LHCN-M2 (cell line): ENCODE results near the gene SAMM50. TPM values are rescaled to one million over a fixed set of nuclear protein-coding genes. Genes with fewer than 3 reads are reported as not detected.
A peak's percentile ranks its signal among the peaks of the same experiment; 100 is the strongest.

Source experiments
- DNase-seq: peaks from one replicate; pipeline ENCODE4 v3.0.0-alpha.2; 2012; ENCODE audit warnings: low read depth
- total RNA-seq: library from RNA; depleted of rRNA; stranded (reverse); fragments of >200 nt; gene quantifications from 2 replicates; pipeline ENCODE4 v1.2.3, GENCODE V29; 2014; rRNA removed

SAMM50 gene
- total RNA-seq, 1 experiment from 2014 or later: 57.6 TPM

DNA sequence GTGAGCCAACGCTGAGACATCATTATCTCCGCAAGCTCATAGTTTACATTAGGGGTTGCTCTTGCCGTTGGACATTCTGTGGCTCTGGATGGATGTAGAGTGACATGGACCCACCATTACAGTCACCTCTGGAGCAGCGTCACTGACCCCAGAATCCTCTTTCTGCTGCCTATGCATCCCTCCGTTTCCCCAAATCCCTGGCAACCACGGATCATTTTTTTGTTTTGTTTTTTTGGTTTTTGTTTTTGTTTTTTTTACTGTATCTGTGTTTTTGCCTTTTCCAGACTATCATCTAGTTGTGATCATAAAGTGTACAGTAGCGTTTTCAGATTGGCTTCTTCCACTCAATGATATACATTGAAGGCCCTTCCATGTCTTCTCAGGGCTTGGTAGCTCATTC lies 72.8 kb downstream of the SAMM50 start:
- DNase-seq: no peak

DNA sequence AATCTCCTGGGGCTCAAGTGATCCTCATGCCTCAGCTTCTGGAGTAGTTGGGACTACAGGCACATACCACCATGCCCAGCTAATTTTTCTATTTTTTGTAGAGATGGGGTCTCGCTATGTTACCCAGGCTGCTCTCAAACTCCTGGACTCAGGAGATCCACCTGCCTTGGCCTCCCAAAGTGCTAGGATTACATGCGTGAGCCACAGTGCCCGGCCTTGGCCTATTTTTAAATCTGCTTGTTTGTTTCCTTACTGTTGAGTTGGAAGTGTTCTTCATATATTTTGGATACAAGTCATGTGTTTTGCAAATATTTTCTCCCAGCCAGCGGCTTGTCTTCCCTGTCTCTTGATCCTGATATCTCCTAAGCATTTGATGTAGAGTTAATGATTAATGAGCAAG lies 73.8 kb downstream of the SAMM50 start:
- no peak for DNase-seq

GRCh38 chr22:44030051-44030701 lies 74.9 kb downstream of the SAMM50 start:
- DNase-seq: no peak

DNA sequence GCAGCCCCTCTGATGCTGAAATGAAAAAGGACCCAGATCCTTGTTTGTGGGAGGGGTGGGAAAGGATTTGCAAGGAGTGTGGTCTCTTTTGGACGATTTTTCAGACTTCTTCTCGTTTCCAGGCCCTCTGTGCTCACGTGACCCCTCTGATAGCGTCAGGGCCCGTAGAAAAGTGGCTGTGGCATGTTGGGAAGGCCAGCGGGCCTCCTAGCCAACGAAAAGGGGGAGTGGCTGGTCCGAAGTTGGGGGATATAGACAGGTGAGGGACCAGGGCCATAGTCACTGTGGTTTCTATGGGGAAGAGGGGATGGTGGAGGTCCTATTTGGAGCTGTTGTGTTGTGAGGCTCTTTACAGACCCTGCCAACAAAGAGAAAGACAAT lies 75.5 kb downstream of the SAMM50 start:
- DNase-seq: no peak

GRCh38 chr22:44031158-44031952 lies 76.1 kb downstream of the SAMM50 start:
- DNase-seq: no peak

- DNase-seq: no peak
These were observed 77.0 kb downstream of the SAMM50 start for GRCh38 chr22:44032126-44032730.

DNA sequence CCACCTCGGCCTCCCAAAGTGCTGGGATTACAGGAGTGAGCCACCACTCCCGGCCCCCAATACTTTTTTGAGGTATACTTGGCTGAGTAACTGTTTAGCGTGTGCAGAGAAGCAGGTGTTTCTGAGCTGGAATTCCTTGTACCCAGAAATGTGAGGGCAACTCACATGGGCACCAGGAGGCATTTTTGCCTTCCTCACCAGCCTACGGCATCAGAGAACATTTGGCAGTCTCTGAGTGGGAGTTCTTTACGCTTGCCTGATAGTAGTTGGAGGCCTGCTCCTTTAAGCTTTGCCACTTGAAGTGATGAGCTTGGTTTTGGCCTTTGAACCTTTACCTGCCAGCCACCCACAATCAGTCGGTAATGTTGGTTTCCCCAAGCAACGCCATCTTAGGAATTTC lies 78.0 kb downstream of the SAMM50 start:
- no peak for DNase-seq

- peak; percentile 34 for DNase-seq
These were observed 78.5 kb downstream of the SAMM50 start for GRCh38 chr22:44033694-44034093.

- DNase-seq: peak; percentile 96
These were observed 82.5 kb downstream of the SAMM50 start for GRCh38 chr22:44037519-44038375.

DNA sequence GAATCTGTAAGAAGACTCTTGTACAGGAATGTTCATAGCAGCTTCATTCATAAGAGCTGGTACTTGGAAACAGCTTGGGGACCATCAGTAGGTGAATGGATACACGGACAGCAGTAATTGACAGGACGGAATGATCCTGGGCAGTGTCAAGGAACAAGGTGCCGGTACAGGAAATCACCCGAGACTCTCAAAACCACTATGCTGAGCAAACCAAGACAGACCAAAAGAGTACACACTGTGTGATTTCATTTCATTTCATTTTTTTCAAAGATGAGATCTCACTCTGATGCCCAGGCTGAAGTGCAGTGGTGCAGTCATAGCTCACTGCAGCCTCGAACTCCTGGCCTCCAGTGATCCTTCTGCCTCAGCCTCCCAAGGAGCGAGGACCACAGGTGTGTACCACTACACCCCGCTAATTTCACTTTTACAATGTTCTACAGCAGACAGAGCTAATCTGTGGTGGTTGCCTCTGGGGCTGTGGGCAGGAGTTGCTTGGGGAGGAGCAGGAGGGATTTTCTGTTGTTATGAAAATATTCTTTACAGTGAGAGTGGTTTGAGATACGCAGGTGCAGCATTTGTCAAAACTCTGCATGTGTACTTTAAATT lies 84.4 kb downstream of the SAMM50 start:
- no peak for DNase-seq

GRCh38 chr22:44042249-44043218 lies 87.3 kb downstream of the SAMM50 start:
- DNase-seq: no peak

DNA sequence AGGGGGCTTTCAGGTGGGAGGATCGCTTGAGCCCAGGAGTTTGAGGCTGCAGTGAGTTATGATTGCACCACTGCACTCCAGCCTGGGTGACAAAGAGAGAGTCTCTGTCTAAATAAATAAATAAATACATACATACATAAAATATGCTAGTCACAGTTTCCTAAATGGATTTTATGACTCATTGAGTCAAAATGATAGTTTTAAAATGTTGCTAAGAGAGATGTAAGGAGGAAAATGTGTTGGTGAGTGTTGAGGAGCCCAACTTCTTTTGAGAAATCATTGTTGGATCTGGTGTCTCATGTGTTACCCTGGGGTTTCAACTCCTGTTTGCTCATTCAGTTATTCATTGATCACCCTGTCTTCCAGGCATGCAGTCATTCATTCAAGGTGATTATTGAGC lies 89.9 kb downstream of the SAMM50 start:
- DNase-seq: peak; percentile 38

Other genes starting within 250 kb of the SAMM50 start
- 1.2 and 1.7 TPM in 2 replicates for gene EFCAB6, start 143.1 kb upstream of the SAMM50 start, total RNA-seq
- 0.06 and 0.13 TPM in 2 replicates for gene SULT4A1, start 92.9 kb upstream of the SAMM50 start, total RNA-seq
- 0.23 and 0.45 TPM in 2 replicates for gene PNPLA5, start 63.4 kb upstream of the SAMM50 start, total RNA-seq
- gene PNPLA3, start 31.6 kb upstream of the SAMM50 start, total RNA-seq: 21.7 and 23.0 TPM in 2 replicates
- gene PARVB, start 68.9 kb downstream of the SAMM50 start, total RNA-seq: 51.7 and 60.7 TPM in 2 replicates
- not detected in 2 replicates for gene PARVG, start 225.5 kb downstream of the SAMM50 start, total RNA-seq